GM19240 (cell line): Measurements from ENCODE around the gene FGF12.

Source experiments
- DNase-seq: peaks from one replicate; pipeline ENCODE4 v3.0.0; 2011; ENCODE audit warnings: low spot score; ENCODE audit not compliant: insufficient read length

Gene FGF12

GRCh38 chr3:192501401-192501800 lies 225.9 kb downstream of the FGF12 start:
- no peak for DNase-seq

GRCh38 chr3:192496905-192497587 lies 230.3 kb downstream of the FGF12 start:
- DNase-seq: no peak

GRCh38 chr3:192494174-192494573 lies 233.2 kb downstream of the FGF12 start:
- no peak for DNase-seq

GRCh38 chr3:192490720-192491119 lies 236.6 kb downstream of the FGF12 start:
- no peak for DNase-seq

- no peak for DNase-seq
Observed at GRCh38 chr3:192489579-192489978, 237.8 kb downstream of the FGF12 start.

GRCh38 chr3:192487033-192487432 lies 240.3 kb downstream of the FGF12 start:
- DNase-seq: no peak

- DNase-seq: no peak
Observed at GRCh38 chr3:192482809-192483208, 244.5 kb downstream of the FGF12 start.

GRCh38 chr3:192482391-192482790 lies 244.9 kb downstream of the FGF12 start:
- DNase-seq: no peak

- DNase-seq: no peak
Observed at GRCh38 chr3:192481638-192482037, 245.7 kb downstream of the FGF12 start.

GRCh38 chr3:192467230-192468140 lies 259.9 kb downstream of the FGF12 start:
- DNase-seq: peak; percentile 29

GRCh38 chr3:192449036-192449435 lies 278.3 kb downstream of the FGF12 start:
- DNase-seq: no peak

- DNase-seq: no peak
Observed at GRCh38 chr3:192445770-192446644, 281.3 kb downstream of the FGF12 start.

- DNase-seq: no peak
Observed at GRCh38 chr3:192444791-192445106, 282.6 kb downstream of the FGF12 start.

- DNase-seq: peak; percentile 25
Observed at GRCh38 chr3:192444096-192444790, 283.1 kb downstream of the FGF12 start.

- DNase-seq: no peak
Observed at GRCh38 chr3:192435241-192435640, 292.1 kb downstream of the FGF12 start.

GRCh38 chr3:192434186-192434585 lies 293.2 kb downstream of the FGF12 start:
- DNase-seq: no peak

- DNase-seq: no peak
Observed at GRCh38 chr3:192433704-192434103, 293.6 kb downstream of the FGF12 start.

GRCh38 chr3:192422997-192423342 lies 304.4 kb downstream of the FGF12 start:
- no peak for DNase-seq

- DNase-seq: no peak
Observed at GRCh38 chr3:192422321-192422996, 304.9 kb downstream of the FGF12 start.

GRCh38 chr3:192419312-192419711 lies 308.0 kb downstream of the FGF12 start:
- DNase-seq: no peak

- DNase-seq: no peak
Observed at GRCh38 chr3:192417559-192418055, 309.7 kb downstream of the FGF12 start.
